Activated CD8-positive, alpha-beta T cell treated with anti-CD3 and anti-CD28 coated beads for 36 hours (primary cell): ENCODE data around the gene GLO1. TPM values are rescaled to one million over a fixed set of nuclear protein-coding genes. Genes with fewer than 3 reads are reported as not detected.
A peak's percentile ranks its signal among the peaks of the same experiment; 100 is the strongest.

Experiments
- ATAC-seq: fragments of 200-7000 bp; cut with Tn5 transposase; one replicate; pipeline ENCODE4 v1.10.0; 2021; ENCODE audit warnings: mild to moderate bottlenecking, moderate library complexity
- CTCF ChIA-PET: fragments of 350-600 bp; sonication (Branson Sonifier 250); formaldehyde crosslinking; loops from one replicate; lab custom pipeline; 2021; ENCODE audit warnings: antibody characterized with exemption; lab: Charles Lee
- POLR2A ChIA-PET: fragments of 350-600 bp; sonication (Branson Sonifier 250); formaldehyde crosslinking; loops from one replicate; lab custom pipeline; 2021; ENCODE audit warnings: antibody characterized with exemption; lab: Charles Lee
- DNase-seq: peaks from one replicate; pipeline ENCODE4 v3.0.0-alpha.2; 2020
- H3K27ac Mint-ChIP-seq: one replicate; pipeline ENCODE4 v1.8.0; 2021; ENCODE audit warnings: mild to moderate bottlenecking, mixed read lengths
- H3K27me3 Mint-ChIP-seq: one replicate; pipeline ENCODE4 v1.8.0; 2021; ENCODE audit warnings: mixed read lengths
- H3K36me3 Mint-ChIP-seq: one replicate; pipeline ENCODE4 v1.8.0; 2021; ENCODE audit warnings: low read depth, mixed read lengths
- H3K4me1 Mint-ChIP-seq: one replicate; pipeline ENCODE4 v1.8.0; 2021; ENCODE audit warnings: low read depth, mixed read lengths
- H3K4me3 Mint-ChIP-seq: one replicate; pipeline ENCODE4 v1.8.0; 2021; ENCODE audit warnings: mild to moderate bottlenecking, moderate library complexity, mixed read lengths
- H3K9me3 Mint-ChIP-seq: one replicate; pipeline ENCODE4 v1.8.0; 2021; ENCODE audit warnings: mixed read lengths
- intact Hi-C: fragments of 100-400 bp; cut with micrococcal nuclease; formaldehyde crosslinking; loops from one replicate; pipeline ENCODE4 v1.10.0; 2022
- total RNA-seq, 2 experiments: library from RNA; stranded (reverse); gene quantifications; one replicate each; pipeline ENCODE4 v1.2.3, GENCODE V29; 2021
- TF ChIP-seq, protein P1 (sequence below): fragments of 200-600 bp; IDR thresholded peaks from one replicate; pipeline ENCODE4 v1.8.0; 2022; ENCODE audit warnings: antibody characterized with exemption, mild to moderate bottlenecking

GLO1 gene
- total RNA-seq, 2 experiments from 2014 or later, result 135 to 142 TPM

DNA sequence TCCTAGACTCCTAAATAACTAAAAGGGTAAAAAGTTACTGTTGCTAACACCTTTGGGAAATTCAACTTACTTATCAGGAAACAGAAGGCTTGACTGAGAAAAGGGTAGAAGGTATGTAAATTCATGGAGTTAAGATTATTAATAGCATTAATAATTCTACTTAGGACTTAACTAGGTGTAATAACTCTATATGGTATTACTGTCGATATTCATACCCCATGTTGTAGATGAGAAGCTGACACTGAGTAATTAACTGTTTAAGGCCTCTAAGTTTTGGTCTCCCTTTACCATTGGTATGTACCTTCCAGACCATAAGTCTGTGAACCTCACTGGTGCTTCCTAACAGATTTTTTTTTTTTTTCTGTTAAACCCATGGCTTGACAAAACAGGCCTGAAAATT lies 15.4 kb downstream of the GLO1 start:
- Mint-ChIP-seq H3K4me3 (no peak overlapping the region), H3K27me3 (no peaks in the 10 kb centered on the region), H3K36me3 (peaks cover 17% of the 10 kb centered on the region), H3K4me1 (peaks cover 15% of the 10 kb centered on the region), H3K27ac (no peak overlapping the region), H3K9me3 (no peaks in the 10 kb centered on the region)
- POLR2A ChIA-PET, result no interaction called here
- no peak for ATAC-seq
- CTCF ChIA-PET, result interaction anchor here (1.2 kb wide), 1 partner anchor 11 kb away, joined by 4 read pairs; no protein-coding TSS in a partner anchor
- DNase-seq, result no peak
- TF ChIP-seq, protein P1, sequence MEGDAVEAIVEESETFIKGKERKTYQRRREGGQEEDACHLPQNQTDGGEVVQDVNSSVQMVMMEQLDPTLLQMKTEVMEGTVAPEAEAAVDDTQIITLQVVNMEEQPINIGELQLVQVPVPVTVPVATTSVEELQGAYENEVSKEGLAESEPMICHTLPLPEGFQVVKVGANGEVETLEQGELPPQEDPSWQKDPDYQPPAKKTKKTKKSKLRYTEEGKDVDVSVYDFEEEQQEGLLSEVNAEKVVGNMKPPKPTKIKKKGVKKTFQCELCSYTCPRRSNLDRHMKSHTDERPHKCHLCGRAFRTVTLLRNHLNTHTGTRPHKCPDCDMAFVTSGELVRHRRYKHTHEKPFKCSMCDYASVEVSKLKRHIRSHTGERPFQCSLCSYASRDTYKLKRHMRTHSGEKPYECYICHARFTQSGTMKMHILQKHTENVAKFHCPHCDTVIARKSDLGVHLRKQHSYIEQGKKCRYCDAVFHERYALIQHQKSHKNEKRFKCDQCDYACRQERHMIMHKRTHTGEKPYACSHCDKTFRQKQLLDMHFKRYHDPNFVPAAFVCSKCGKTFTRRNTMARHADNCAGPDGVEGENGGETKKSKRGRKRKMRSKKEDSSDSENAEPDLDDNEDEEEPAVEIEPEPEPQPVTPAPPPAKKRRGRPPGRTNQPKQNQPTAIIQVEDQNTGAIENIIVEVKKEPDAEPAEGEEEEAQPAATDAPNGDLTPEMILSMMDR, result no peak
- intact Hi-C loops, result no loop called here

DNA sequence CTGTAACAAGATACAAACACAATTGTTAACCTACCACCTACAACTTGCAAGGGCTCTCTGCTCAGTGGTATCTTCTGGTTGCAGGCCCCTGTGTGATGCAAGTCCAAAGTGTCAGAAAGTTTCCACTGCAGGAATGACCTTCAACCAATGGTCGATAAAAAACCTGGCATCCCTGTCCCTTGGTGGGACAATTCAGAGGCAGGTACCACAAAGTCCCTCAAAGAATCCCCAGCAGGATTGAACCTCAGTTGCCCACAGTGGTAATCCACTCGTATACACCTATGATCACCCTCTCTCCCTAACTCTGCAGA lies 15.9 kb downstream of the GLO1 start:
- no peak overlapping the region for H3K27ac Mint-ChIP-seq
- TF ChIP-seq, protein P1, result no peak
- peaks cover 18% of the 10 kb centered on the region for H3K36me3 Mint-ChIP-seq
- no peaks in the 10 kb centered on the region for H3K9me3 Mint-ChIP-seq
- CTCF ChIA-PET, result no interaction called here
- H3K27me3 Mint-ChIP-seq, result no peaks in the 10 kb centered on the region
- POLR2A ChIA-PET, result no interaction called here
- H3K4me3 Mint-ChIP-seq, result no peak overlapping the region
- no peak for DNase-seq
- intact Hi-C loops, result no loop called here
- H3K4me1 Mint-ChIP-seq, result peaks cover 15% of the 10 kb centered on the region
- no peak for ATAC-seq

DNA sequence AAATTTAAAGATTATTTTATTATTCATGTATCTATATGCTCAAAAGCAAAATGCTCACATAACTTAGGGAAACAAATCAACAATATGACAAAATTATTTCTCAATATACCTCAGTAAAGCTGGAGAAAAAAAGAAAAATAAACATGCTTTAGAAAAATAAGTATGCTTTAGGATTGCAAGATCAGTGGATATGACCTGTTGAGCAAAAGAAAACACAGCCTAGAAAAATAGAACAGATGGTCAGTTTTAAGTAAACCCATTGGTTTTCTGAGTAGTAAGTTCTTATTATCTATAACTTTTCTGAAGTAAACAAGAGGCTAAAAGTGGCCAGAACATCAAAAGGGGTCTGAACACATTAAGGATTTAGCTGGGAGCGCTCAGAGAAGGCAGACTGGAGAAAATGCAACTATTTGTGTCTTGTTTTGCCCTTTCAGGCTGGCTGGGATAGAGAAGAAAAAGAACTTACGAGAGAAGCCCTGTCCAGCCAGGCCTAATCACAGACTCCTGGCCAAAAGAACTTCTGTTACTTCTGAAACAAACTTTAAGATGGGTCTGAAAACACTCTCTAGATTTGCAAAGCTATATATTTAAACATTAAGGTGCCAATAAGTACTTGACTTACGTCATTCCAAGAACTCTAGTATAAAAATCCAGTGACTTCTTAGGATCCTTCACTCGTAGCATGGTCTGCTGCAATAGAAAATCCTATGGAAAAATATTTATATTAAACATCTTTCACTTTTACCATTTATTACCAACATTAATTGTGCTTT lies 16.5 kb downstream of the GLO1 start:
- ChIA-PET CTCF (no interaction called here), POLR2A (no interaction called here)
- Mint-ChIP-seq H3K4me3 (no peak overlapping the region), H3K27me3 (no peaks in the 10 kb centered on the region), H3K9me3 (no peaks in the 10 kb centered on the region), H3K4me1 (peaks cover 15% of the 10 kb centered on the region), H3K27ac (no peak overlapping the region), H3K36me3 (peaks cover 23% of the 10 kb centered on the region)
- TF ChIP-seq, protein P1, result no peak
- intact Hi-C loops, result no loop called here
- DNase-seq (no peak), ATAC-seq (no peak)

DNA sequence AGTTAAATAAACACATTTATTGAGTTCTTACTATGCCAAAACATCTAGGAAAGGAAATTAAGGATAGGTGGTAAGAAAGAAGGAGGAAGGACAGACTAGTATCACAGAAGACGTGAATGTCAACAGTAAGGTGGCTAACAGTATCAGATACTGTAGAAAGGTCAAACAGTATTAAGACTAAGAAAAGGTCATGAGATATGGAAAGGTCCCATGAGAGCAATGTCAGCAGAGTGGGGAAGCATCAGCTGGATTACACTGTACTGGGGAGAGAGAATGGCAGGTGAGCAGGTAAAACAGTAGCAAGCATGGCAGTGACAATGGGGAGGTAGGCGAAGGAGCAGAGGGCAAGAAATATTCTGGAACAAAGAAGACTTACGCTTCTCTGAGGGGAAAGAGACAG lies 18.0 kb downstream of the GLO1 start:
- no peak for ATAC-seq
- H3K9me3 Mint-ChIP-seq, result no peaks in the 10 kb centered on the region
- CTCF ChIA-PET, result interaction anchor here (1.5 kb wide), 1 partner anchor 9 kb away, joined by 3 read pairs; no protein-coding TSS in a partner anchor
- peak overlapping the region; percentile 9 for H3K27ac Mint-ChIP-seq
- POLR2A ChIA-PET, result no interaction called here
- no peaks in the 10 kb centered on the region for H3K27me3 Mint-ChIP-seq
- H3K4me1 Mint-ChIP-seq, result peaks cover 15% of the 10 kb centered on the region
- peaks cover 27% of the 10 kb centered on the region for H3K36me3 Mint-ChIP-seq
- DNase-seq, result no peak
- TF ChIP-seq, protein P1, result no peak
- intact Hi-C loops, result no loop called here
- no peak overlapping the region for H3K4me3 Mint-ChIP-seq

DNA sequence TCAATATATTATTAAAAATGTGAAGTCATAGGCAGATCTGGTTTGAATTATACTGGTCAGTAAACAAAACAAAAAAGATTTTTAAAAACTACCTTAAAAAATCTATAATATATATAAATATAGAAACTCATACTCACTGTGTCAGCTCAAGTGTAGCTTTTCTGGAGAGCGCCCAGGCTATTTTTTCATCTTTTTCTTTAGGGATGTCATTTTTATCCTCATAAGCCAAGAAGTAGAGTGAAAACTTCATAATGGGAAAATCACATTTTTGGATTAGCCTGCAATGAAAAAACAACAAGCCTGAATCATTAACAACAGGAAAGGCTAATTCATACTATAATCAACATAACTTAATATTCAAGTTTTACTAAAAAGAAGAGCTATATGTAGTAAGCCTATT lies 18.7 kb downstream of the GLO1 start:
- no peak overlapping the region for H3K4me3 Mint-ChIP-seq
- TF ChIP-seq, protein P1, result no peak
- H3K27me3 Mint-ChIP-seq, result no peaks in the 10 kb centered on the region
- ChIA-PET CTCF (interaction anchor here (0.7 to 1.5 kb wide), 2 partner anchors 10 to 14 kb away, joined by 3 read pairs; no protein-coding TSS in a partner anchor), POLR2A (no interaction called here)
- peaks cover 13% of the 10 kb centered on the region for H3K4me1 Mint-ChIP-seq
- no peak for DNase-seq
- intact Hi-C loops, result no loop called here
- ATAC-seq, result no peak
- no peak overlapping the region for H3K27ac Mint-ChIP-seq
- H3K36me3 Mint-ChIP-seq, result peaks cover 29% of the 10 kb centered on the region
- no peaks in the 10 kb centered on the region for H3K9me3 Mint-ChIP-seq
